Neuronal stem cell (in vitro differentiated cells): ENCODE results near the gene PRAME.

Experiments
- DNase-seq: peaks from one replicate; pipeline ENCODE4 v3.0.0-alpha.2; 2013; ENCODE audit warnings: low spot score
- H2AFZ ChIP-seq: one replicate; pipeline ENCODE4 v1.6.1; 2013; ENCODE audit warnings: mild to moderate bottlenecking, low read length, inconsistent platforms
- H2AK5ac ChIP-seq: 2 replicates; pipeline ENCODE4 v1.6.1; 2013; ENCODE audit warnings: low read depth, mild to moderate bottlenecking, inconsistent platforms, low read length, moderate library complexity, mixed read lengths
- H2BK120ac ChIP-seq: 2 replicates; pipeline ENCODE4 v1.6.1; 2013; ENCODE audit warnings: low read depth, mild to moderate bottlenecking, inconsistent platforms, low read length, moderate library complexity, mixed read lengths
- H2BK12ac ChIP-seq: one replicate; pipeline ENCODE4 v1.6.1; 2013; ENCODE audit warnings: low read length, inconsistent platforms
- H2BK15ac ChIP-seq: 2 replicates; pipeline ENCODE4 v1.6.1; 2013; ENCODE audit warnings: mild to moderate bottlenecking, low read length, inconsistent platforms, mixed read lengths
- H2BK5ac ChIP-seq: one replicate; pipeline ENCODE4 v1.6.1; 2013; ENCODE audit warnings: inconsistent platforms, mild to moderate bottlenecking, low read length, moderate library complexity
- H3K14ac ChIP-seq: one replicate; pipeline ENCODE4 v1.6.1; 2013; ENCODE audit warnings: low read length, inconsistent platforms
- H3K18ac ChIP-seq: 2 replicates; pipeline ENCODE4 v1.6.1; 2013; ENCODE audit warnings: low read length, inconsistent platforms
- H3K23ac ChIP-seq: 2 replicates; pipeline ENCODE4 v1.6.1; 2013; ENCODE audit warnings: low read depth, mild to moderate bottlenecking, mixed read lengths, low read length, inconsistent platforms; ENCODE audit not compliant: poor library complexity
- H3K27ac ChIP-seq: replicated peaks from 3 replicates; pipeline ENCODE4 v1.5.1; 2013; ENCODE audit warnings: low read length, inconsistent platforms
- H3K27me3 ChIP-seq, 3 experiments: 2 replicates each; pipeline ENCODE4 v1.6.1; 2013; ENCODE audit warnings: low read length in 3 of 3, mild to moderate bottlenecking in 2 of 3, inconsistent platforms in 1 of 3, low read depth in 1 of 3, mixed read lengths in 1 of 3, moderate library complexity in 1 of 3; ENCODE audit not compliant: control insufficient read depth in 3 of 3, insufficient read depth in 3 of 3
- H3K36me3 ChIP-seq, 2 donors: replicated peaks in 1 of 2; 2 replicates each; pipeline ENCODE4 v1.6.1; 2013; ENCODE audit warnings: low read length in 2 of 2; ENCODE audit not compliant: control insufficient read depth in 2 of 2, insufficient read depth in 2 of 2
- H3K4ac ChIP-seq: 2 replicates; pipeline ENCODE4 v1.6.1; 2013; ENCODE audit warnings: inconsistent platforms, mild to moderate bottlenecking, low read length, moderate library complexity
- H3K4me1 ChIP-seq, 2 donors: 1 replicate in 1 of 2; 2 replicates in 1 of 2; pipeline ENCODE4 v1.6.1; 2013; ENCODE audit warnings: low read length in 2 of 2, low read depth in 1 of 2; ENCODE audit not compliant: control insufficient read depth in 2 of 2, insufficient read depth in 1 of 2
- H3K4me2 ChIP-seq: one replicate; pipeline ENCODE4 v1.6.1; 2013; ENCODE audit warnings: mild to moderate bottlenecking, low read length, inconsistent platforms; ENCODE audit not compliant: insufficient read depth, poor library complexity, severe bottlenecking
- H3K4me3 ChIP-seq, 2 donors: 2 replicates each; pipeline ENCODE4 v1.5.1; 2013; ENCODE audit warnings: low read length in 2 of 2, mild to moderate bottlenecking in 2 of 2, inconsistent platforms in 1 of 2, moderate library complexity in 1 of 2
- H3K79me1 ChIP-seq: one replicate; pipeline ENCODE4 v1.6.1; 2013; ENCODE audit warnings: low read depth, mild to moderate bottlenecking, inconsistent platforms, low read length, moderate library complexity
- H3K9ac ChIP-seq: one replicate; pipeline ENCODE4 v1.6.1; 2013; ENCODE audit warnings: mild to moderate bottlenecking, low read depth, low read length, inconsistent platforms; ENCODE audit not compliant: poor library complexity
- H3K9me3 ChIP-seq, 2 donors: replicated peaks in 1 of 2; 2 replicates each; pipeline versions ENCODE3 to v1.6.1; 2013; ENCODE audit warnings: low read length in 2 of 2, mild to moderate bottlenecking in 2 of 2, inconsistent platforms in 1 of 2, low read depth in 1 of 2, mixed read lengths in 1 of 2, moderate library complexity in 1 of 2; ENCODE audit not compliant: control insufficient read depth in 2 of 2, insufficient read depth in 1 of 2
- H4K8ac ChIP-seq: one replicate; pipeline ENCODE4 v1.6.1; 2013; ENCODE audit warnings: low read depth, mild to moderate bottlenecking, inconsistent platforms, low read length, moderate library complexity
- H4K91ac ChIP-seq: one replicate; pipeline ENCODE4 v1.6.1; 2013; ENCODE audit warnings: low read length, low read depth, mild to moderate bottlenecking, inconsistent platforms; ENCODE audit not compliant: poor library complexity
- WGBS, 2 donors: extraction: QIAGEN DNeasy Blood & Tissue Kit; methylation state at CpG; one replicate each; pipeline ENCODE4 v1.1.7; 2013; ENCODE audit warnings: missing lambda C conversion rate in 2 of 2, mixed read lengths in 1 of 2; ENCODE audit not compliant: insufficient read length in 2 of 2, insufficient replicate concordance in 1 of 2; ENCODE audit errors: extremely low coverage in 2 of 2; 5-methylcytosine and 5-hydroxymethylcytosine counted together

PRAME gene

GRCh38 chr22:22548910-22549309, 10.2 kb downstream of the PRAME start:
- H3K23ac ChIP-seq, result no peak overlapping the region
- H3K14ac ChIP-seq, result no peak overlapping the region
- no peak overlapping the region for H2BK120ac ChIP-seq
- no peak overlapping the region for H2BK15ac ChIP-seq
- H2BK5ac ChIP-seq, result no peak overlapping the region
- no peak overlapping the region for H2AFZ ChIP-seq
- no peak overlapping the region for H3K27ac ChIP-seq
- peaks cover 0 to 48% (median 0%) of the 10 kb centered on the region in 3 experiments for H3K27me3 ChIP-seq
- H2AK5ac ChIP-seq, result no peak overlapping the region
- H3K4ac ChIP-seq, result no peak overlapping the region
- no peak overlapping the region for H3K9ac ChIP-seq
- DNase-seq, result no peak
- H3K4me2 ChIP-seq, result no peak overlapping the region
- no peak overlapping the region for H4K8ac ChIP-seq
- H4K91ac ChIP-seq, result no peak overlapping the region
- no peak overlapping the region for H2BK12ac ChIP-seq
- H3K36me3 ChIP-seq, result no peaks in the 10 kb centered on the region
- WGBS, 2 donors, result no CpG with 5 or more reads among the region's 1 CpG
- H3K18ac ChIP-seq, result no peak overlapping the region
- no peaks in the 10 kb centered on the region for H3K9me3 ChIP-seq
- no peaks in the 10 kb centered on the region for H3K79me1 ChIP-seq
- H3K4me1 ChIP-seq, result no peaks in the 10 kb centered on the region
- no peak overlapping the region for H3K4me3 ChIP-seq

GRCh38 chr22:22548317-22548716, 10.7 kb downstream of the PRAME start:
- no peak overlapping the region for H2BK12ac ChIP-seq
- H3K79me1 ChIP-seq, result no peaks in the 10 kb centered on the region
- H3K27me3 ChIP-seq, result peaks cover 0 to 44% (median 0%) of the 10 kb centered on the region in 3 experiments
- no peak for DNase-seq
- H3K4me1 ChIP-seq, result no peaks in the 10 kb centered on the region
- no peak overlapping the region for H2AK5ac ChIP-seq
- no peak overlapping the region for H3K23ac ChIP-seq
- no peak overlapping the region for H3K4me3 ChIP-seq
- H2BK5ac ChIP-seq, result no peak overlapping the region
- no peaks in the 10 kb centered on the region for H3K9me3 ChIP-seq
- no peak overlapping the region for H4K8ac ChIP-seq
- H3K18ac ChIP-seq, result no peak overlapping the region
- no peak overlapping the region for H3K4me2 ChIP-seq
- H2BK120ac ChIP-seq, result no peak overlapping the region
- H3K9ac ChIP-seq, result no peak overlapping the region
- H3K27ac ChIP-seq, result no peak overlapping the region
- H3K14ac ChIP-seq, result peak overlapping the region; percentile 48
- H2AFZ ChIP-seq, result no peak overlapping the region
- H3K4ac ChIP-seq, result no peak overlapping the region
- no peak overlapping the region for H4K91ac ChIP-seq
- H2BK15ac ChIP-seq, result no peak overlapping the region
- H3K36me3 ChIP-seq, result no peaks in the 10 kb centered on the region
- WGBS, 2 donors, result no CpG with 5 or more reads among the region's 9 CpGs

GRCh38 chr22:22547692-22548300, 11.3 kb downstream of the PRAME start:
- Histone ChIP-seq H2BK12ac (no peak overlapping the region), H3K9ac (no peak overlapping the region), H3K9me3 (no peaks in the 10 kb centered on the region), H3K27ac (no peak overlapping the region), H3K79me1 (no peaks in the 10 kb centered on the region), H3K14ac (peak overlapping the region; percentile 48), H3K23ac (no peak overlapping the region), H3K18ac (no peak overlapping the region), H2AFZ (no peak overlapping the region), H3K27me3 (peaks cover 0 to 42% (median 0%) of the 10 kb centered on the region in 3 experiments), H2BK15ac (no peak overlapping the region), H4K91ac (no peak overlapping the region), H3K4me2 (no peak overlapping the region), H2BK5ac (no peak overlapping the region), H3K4ac (no peak overlapping the region), H4K8ac (no peak overlapping the region), H3K4me3 (no peak overlapping the region), H2AK5ac (no peak overlapping the region), H3K4me1 (no peaks in the 10 kb centered on the region), H3K36me3 (no peaks in the 10 kb centered on the region), H2BK120ac (no peak overlapping the region)
- no peak for DNase-seq
- no CpG with 5 or more reads among the region's 3 CpGs for WGBS, 2 donors

- H3K27me3 ChIP-seq, result peaks cover 0 to 44% (median 0%) of the 10 kb centered on the region in 3 experiments
- H3K9ac ChIP-seq, result no peak overlapping the region
- H2AK5ac ChIP-seq, result no peak overlapping the region
- no peaks in the 10 kb centered on the region for H3K36me3 ChIP-seq
- no peak overlapping the region for H2AFZ ChIP-seq
- DNase-seq, result no peak
- H3K4ac ChIP-seq, result no peak overlapping the region
- no peak overlapping the region for H4K8ac ChIP-seq
- no peaks in the 10 kb centered on the region for H3K4me1 ChIP-seq
- H4K91ac ChIP-seq, result no peak overlapping the region
- no peaks in the 10 kb centered on the region for H3K79me1 ChIP-seq
- H3K23ac ChIP-seq, result no peak overlapping the region
- H2BK5ac ChIP-seq, result no peak overlapping the region
- no peak overlapping the region for H2BK12ac ChIP-seq
- no peak overlapping the region for H3K4me3 ChIP-seq
- H3K14ac ChIP-seq, result no peak overlapping the region
- H2BK15ac ChIP-seq, result no peak overlapping the region
- no peak overlapping the region for H3K18ac ChIP-seq
- no peak overlapping the region for H3K4me2 ChIP-seq
- H3K9me3 ChIP-seq, result no peaks in the 10 kb centered on the region
- no peak overlapping the region for H2BK120ac ChIP-seq
- no peak overlapping the region for H3K27ac ChIP-seq
- no CpG with 5 or more reads among the region's 3 CpGs for WGBS, 2 donors
Measured at GRCh38 chr22:22547226-22547625, 11.8 kb downstream of the PRAME start.
